Jurkat, Clone E6-1 (cell line): ENCODE results near the gene RNF149.

Source experiments
- DNase-seq: peaks from one replicate; pipeline ENCODE4 v3.0.0-alpha.2; 2011; ENCODE audit warnings: low read depth, low spot score
- H3K4me3 ChIP-seq: 2 replicates; pipeline ENCODE4 v1.5.1; 2011; ENCODE audit warnings: mild to moderate bottlenecking, low read length, control low read depth, moderate library complexity

RNF149 gene

DNA sequence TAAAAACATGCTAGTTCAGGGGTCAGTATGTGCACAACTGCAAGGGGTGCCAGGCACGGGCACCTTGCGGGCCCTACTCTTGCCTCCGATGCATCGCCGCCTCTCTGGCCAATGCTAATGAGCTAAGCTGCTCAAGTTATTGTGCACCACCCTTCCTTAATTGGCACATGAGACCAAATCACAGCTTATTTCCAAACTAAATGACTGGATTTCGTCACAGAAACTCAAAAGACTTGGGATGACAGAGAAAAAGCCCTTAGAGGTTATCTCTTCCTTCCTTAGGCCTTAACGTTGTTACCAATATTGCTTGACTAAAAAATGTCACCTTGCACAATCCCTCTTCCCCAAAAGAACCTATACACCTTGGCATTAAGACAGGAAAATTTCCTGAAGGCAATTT lies 7.7 kb downstream of the RNF149 start:
- DNase-seq: no peak
- no peak overlapping the region for H3K4me3 ChIP-seq

- no peak for DNase-seq
Observed at GRCh38 chr2:101300164-101300563, 8.3 kb downstream of the RNF149 start.

DNA sequence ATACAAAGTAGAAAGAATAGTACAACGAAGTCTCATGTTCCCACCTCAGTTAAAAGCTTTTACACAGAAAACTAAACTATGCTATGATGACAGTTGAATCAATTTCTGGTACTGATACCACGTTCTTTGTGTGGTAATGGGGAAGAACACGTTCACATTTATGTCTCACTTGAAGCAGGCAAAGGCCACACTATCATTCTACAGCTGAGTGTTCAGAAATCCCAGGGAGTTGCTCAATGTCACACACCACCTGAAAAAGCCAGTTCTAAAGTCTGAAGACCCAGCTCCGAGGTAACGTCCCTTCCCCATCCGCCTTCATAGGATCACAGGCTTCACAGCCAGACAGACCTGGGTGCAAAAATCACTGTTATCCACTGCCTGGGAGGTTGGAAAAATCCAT lies 8.9 kb downstream of the RNF149 start:
- no peak for DNase-seq
- H3K4me3 ChIP-seq: no peak overlapping the region

More at GRCh38 chr2:101300164-101300563, 8.3 kb downstream of the RNF149 start:
- H3K4me3 ChIP-seq: no peak overlapping the region

DNA sequence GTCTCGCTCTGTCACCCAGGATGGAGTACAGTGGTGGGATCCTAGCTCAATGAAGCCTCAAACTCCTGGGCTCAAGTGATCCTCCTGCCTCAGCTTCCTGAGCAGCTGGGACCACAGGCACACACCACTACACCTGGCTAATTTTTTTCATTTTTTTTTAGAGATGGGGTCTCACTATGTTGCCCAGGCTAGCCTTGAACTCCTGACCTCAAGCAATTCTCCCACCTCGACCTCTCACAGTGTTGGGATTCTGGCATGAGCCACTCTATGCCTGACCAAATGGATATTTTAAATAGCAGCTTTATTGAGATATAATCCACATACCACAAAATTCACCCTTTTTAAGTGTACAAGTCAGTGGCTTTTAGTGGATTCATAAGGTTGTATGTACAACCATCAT lies 11.1 kb downstream of the RNF149 start:
- H3K4me3 ChIP-seq: no peak overlapping the region
- DNase-seq: no peak

DNA sequence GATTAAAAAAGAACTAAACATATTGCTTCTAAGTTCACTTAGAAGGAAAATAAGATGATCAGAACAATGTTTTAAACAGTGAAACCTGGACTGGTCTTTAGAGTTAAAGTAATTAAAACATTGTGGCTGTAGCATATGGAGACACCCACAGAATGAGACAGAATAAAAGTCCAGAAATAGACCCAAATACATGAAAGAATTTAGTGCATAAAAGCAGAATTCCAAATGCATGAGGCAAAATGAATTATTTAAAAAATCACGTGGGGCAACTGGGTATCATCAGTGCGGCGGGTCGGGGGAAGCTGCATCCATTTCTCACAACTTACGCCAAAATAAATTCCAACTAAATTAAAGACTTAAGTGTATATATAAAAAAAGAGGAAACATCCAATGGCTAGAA lies 12.1 kb downstream of the RNF149 start:
- no peak for DNase-seq
- no peak overlapping the region for H3K4me3 ChIP-seq

- DNase-seq: no peak
- H3K4me3 ChIP-seq: no peak overlapping the region
Observed at GRCh38 chr2:101295895-101296294, 12.6 kb downstream of the RNF149 start.

- H3K4me3 ChIP-seq: no peak overlapping the region
- no peak for DNase-seq
Observed at GRCh38 chr2:101294861-101295260, 13.6 kb downstream of the RNF149 start.

- no peak for DNase-seq
- no peak overlapping the region for H3K4me3 ChIP-seq
Observed at GRCh38 chr2:101293544-101293943, 15.0 kb downstream of the RNF149 start.

GRCh38 chr2:101291973-101292372 lies 16.5 kb downstream of the RNF149 start:
- H3K4me3 ChIP-seq: no peak overlapping the region
- DNase-seq: no peak

- no peak overlapping the region for H3K4me3 ChIP-seq
- no peak for DNase-seq
Observed at GRCh38 chr2:101290711-101291110, 17.8 kb downstream of the RNF149 start.

- no peak overlapping the region for H3K4me3 ChIP-seq
- no peak for DNase-seq
Observed at GRCh38 chr2:101287303-101287702, 21.2 kb downstream of the RNF149 start.

DNA sequence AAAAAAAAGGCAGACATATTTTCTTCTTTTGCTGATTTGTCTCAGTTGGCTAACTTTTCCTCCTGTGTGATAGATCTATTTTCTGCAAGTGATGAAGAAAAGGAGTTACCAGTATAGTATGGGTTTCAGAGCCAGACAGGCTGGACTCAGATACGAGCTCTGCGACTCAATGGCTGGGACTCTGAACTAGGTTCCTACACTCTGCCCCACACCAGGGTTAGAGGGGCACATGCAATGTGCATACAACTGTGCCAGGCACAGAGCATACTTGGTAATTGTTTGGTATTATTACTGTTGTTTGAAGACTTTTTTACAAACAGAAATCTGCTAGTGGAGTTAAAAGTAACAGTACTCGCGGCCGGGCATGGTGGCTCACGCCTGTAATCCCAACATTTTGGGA lies 21.8 kb downstream of the RNF149 start:
- H3K4me3 ChIP-seq: no peak overlapping the region
- DNase-seq: no peak

- H3K4me3 ChIP-seq: no peak overlapping the region
- no peak for DNase-seq
Observed at GRCh38 chr2:101282980-101283379, 25.5 kb downstream of the RNF149 start.

GRCh38 chr2:101281482-101281881 lies 27.0 kb downstream of the RNF149 start:
- no peak overlapping the region for H3K4me3 ChIP-seq
- no peak for DNase-seq

DNA sequence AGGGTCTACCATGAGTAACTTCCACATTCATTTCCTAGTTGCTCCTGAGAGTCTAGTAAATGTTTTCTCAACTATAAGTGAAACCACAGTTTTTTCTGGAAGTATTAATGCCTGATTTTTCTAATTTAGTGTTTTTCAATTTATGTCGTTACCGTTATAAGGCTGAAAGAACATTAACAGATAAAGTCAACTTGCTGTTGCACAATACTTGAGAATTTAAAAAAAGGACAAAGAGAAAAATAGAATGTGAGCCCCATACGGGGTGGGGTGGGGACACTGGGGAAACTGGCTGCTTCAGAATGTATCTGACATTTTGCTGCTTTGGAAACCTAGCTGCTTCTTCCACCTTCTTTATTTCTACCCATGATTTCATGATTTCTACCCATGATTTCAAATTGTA lies 29.6 kb downstream of the RNF149 start:
- DNase-seq: no peak
- no peak overlapping the region for H3K4me3 ChIP-seq

GRCh38 chr2:101277111-101277510 lies 31.4 kb downstream of the RNF149 start:
- H3K4me3 ChIP-seq: no peak overlapping the region
- no peak for DNase-seq

GRCh38 chr2:101274142-101274541 lies 34.4 kb downstream of the RNF149 start:
- H3K4me3 ChIP-seq: no peak overlapping the region
- DNase-seq: no peak

GRCh38 chr2:101273056-101273455 lies 35.4 kb downstream of the RNF149 start:
- DNase-seq: no peak
- H3K4me3 ChIP-seq: no peak overlapping the region

DNA sequence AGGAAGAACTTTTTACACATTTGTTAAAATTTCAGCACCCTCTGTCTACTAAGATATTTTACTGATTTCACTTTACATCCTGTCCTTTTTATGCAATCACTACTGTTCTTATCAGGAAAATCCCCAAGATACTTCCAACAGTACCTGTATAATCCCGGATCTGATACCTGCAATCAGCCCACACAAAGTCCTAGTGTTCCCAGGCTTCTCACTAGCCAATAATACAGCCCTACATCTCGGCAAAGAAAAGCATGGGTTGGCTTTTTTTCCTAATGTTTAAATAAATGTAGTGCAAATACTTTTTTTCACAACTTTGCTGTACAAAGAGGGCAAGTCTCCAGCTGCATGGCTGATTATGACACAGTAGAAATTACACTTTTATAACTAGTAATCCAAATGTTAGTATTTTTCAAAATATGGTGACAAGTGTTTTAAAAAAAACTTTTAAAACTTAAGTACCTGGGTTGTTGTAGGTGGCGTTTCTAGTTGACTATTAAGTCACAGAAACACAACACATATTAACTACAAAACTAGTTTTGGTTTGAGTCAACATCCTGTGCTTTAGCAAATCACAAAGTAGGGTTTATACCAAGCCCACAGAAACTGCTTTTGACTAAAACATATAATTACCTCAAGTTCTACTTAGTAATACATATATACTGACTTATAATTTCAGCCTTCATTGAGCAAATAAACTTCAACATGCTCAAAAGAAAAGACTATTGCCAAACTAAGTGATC lies 36.3 kb downstream of the RNF149 start:
- DNase-seq: no peak
- no peak overlapping the region for H3K4me3 ChIP-seq

- DNase-seq: no peak
Observed at GRCh38 chr2:101270700-101271259, 37.7 kb downstream of the RNF149 start.

More at GRCh38 chr2:101270700-101271259, 37.7 kb downstream of the RNF149 start:
- no peak overlapping the region for H3K4me3 ChIP-seq
